Heart right ventricle (tissue), 16 donors: ENCODE data around the gene RAX2. TPM values are rescaled to one million over a fixed set of nuclear protein-coding genes. Genes with fewer than 3 reads are reported as not detected.

Experiments
- ATAC-seq, 8 donors: fragments of 200-7000 bp; cut with Tn5 transposase; one replicate each; pipeline ENCODE4 v1.9.1; 2020; ENCODE audit warnings: mild to moderate bottlenecking in 8 of 8, moderate library complexity in 8 of 8, moderate number of reproducible peaks in 1 of 8
- DNase-seq, 2 donors: peaks; one replicate each; pipeline ENCODE4 v3.0.0-alpha.2; 2020
- H3K27ac ChIP-seq, 10 donors: fragments of 200-600 bp; sonication (generic) in 2 of 10; one replicate each; pipeline versions ENCODE4 v1.5.0 to v1.8.0; 2020 to 2022; ENCODE audit warnings: mild to moderate bottlenecking in 3 of 10
- H3K27me3 ChIP-seq, 7 donors: fragments of 200-600 bp; one replicate each; pipeline ENCODE4 v1.8.0; 2021 to 2022; ENCODE audit warnings: mild to moderate bottlenecking in 2 of 7
- H3K36me3 ChIP-seq, 9 donors: fragments of 200-600 bp; sonication (generic) in 1 of 9; one replicate each; pipeline versions ENCODE4 v1.5.0 to v1.8.0; 2020 to 2022; ENCODE audit warnings: mild to moderate bottlenecking in 2 of 9
- H3K4me1 ChIP-seq, 9 donors: fragments of 200-600 bp; sonication (generic) in 1 of 9; one replicate each; pipeline versions ENCODE4 v1.5.0 to v1.8.0; 2020 to 2022; ENCODE audit warnings: mild to moderate bottlenecking in 4 of 9
- H3K4me3 ChIP-seq, 10 donors: fragments of 200-600 bp; sonication (generic) in 2 of 10; one replicate each; pipeline versions ENCODE4 v1.5.0 to v1.8.0; 2020 to 2022; ENCODE audit warnings: mild to moderate bottlenecking in 7 of 10, moderate library complexity in 2 of 10
- H3K9me3 ChIP-seq, 11 donors: fragments of 200-600 bp in 10 of 11; sonication (generic) in 2 of 11; one replicate each; pipeline versions ENCODE4 v1.5.0 to v1.8.0; 2013 to 2022; ENCODE audit warnings: mild to moderate bottlenecking in 2 of 11, control low read depth in 1 of 11, moderate library complexity in 1 of 11
- CTCF ChIP-seq, 9 donors: fragments of 200-600 bp; sonication (generic) in 2 of 9; IDR thresholded peaks; one replicate each; pipeline versions ENCODE4 v1.5.0 to v1.8.0; 2021 to 2022; ENCODE audit warnings: antibody characterized with exemption in 9 of 9, mild to moderate bottlenecking in 5 of 9, moderate library complexity in 1 of 9
- WGBS, 2 donors: extraction: QIAGEN DNeasy Blood & Tissue Kit; methylation state at CpG; one replicate each; pipeline ENCODE4 v1.1.7; 2013; ENCODE audit warnings: inconsistent platforms in 1 of 2; 5-methylcytosine and 5-hydroxymethylcytosine counted together
- intact Hi-C, 10 donors: fragments of 100-400 bp; cut with DNase I; formaldehyde crosslinking; loops; one replicate each; pipeline versions ENCODE4 v1.11.1 to v1.14.2; 2022
- polyA plus RNA-seq, 2 donors: library from polyadenylated mRNA; stranded (reverse); fragments of 200-250 nt; gene quantifications; one replicate each; pipeline ENCODE4 v1.2.3, GENCODE V29; 2013
- total RNA-seq, 10 donors: library from RNA; stranded (reverse); fragmentation: NEBNext Ultra II Directional in 3 of 10; extraction: Animal tissue kit (Norgen Biotek cat#: 25700) in 3 of 10; gene quantifications; one replicate each; pipeline versions ENCODE4 v1.2.1 to v1.2.4, GENCODE V29; 2021 to 2023
- donor health status: Arrhythmogenic right ventricular cardiomyopathy.
- donor health status: ischemic (EF 13 %, LVEDD 7.1; RV severe dilation, severe dysfunction).
- donor health status: healthy with polysubstance abuse.
- donor health status: DM: no; HTN: yes; CAD: no.
- donor health status: DM: no; HTN: no; CAD: no.
- donor health status: ischemic (EF 25% LVEDD 6.9; RV normal size, moderate dysfunction).
- donor health status: ischemic (EF 25% LVEDD 5.7; RV mildly dilated, moderate dysfunction).
- donor health status: healthy.
- donor health status: DM: yes; HTN: yes; CAD: no.
- donor health status: Ischemic cardiomyopathy.
- donor health status: ischemic (EF 35%, LVEDD 5.7; RV mildly dilated, moderate dysfunction).
- donor health status: nonischemic (EF 11% LVEDD 7.7; RV severe dilation, severe dysfunction).
- donor health status: DM: yes; HTN: yes; CAD: no.
- donor health status: PGD.
- donor health status: ischemic (EF 29% LVEDD 5.4; RV normal size, mild dysfunction).
- donor health status: nonischemic (EF 23%, LVEDD 6.1; RV moderate dilation, normal function).

The RAX2 gene
- total and polyA plus RNA-seq, 12 donors, result not detected

DNA sequence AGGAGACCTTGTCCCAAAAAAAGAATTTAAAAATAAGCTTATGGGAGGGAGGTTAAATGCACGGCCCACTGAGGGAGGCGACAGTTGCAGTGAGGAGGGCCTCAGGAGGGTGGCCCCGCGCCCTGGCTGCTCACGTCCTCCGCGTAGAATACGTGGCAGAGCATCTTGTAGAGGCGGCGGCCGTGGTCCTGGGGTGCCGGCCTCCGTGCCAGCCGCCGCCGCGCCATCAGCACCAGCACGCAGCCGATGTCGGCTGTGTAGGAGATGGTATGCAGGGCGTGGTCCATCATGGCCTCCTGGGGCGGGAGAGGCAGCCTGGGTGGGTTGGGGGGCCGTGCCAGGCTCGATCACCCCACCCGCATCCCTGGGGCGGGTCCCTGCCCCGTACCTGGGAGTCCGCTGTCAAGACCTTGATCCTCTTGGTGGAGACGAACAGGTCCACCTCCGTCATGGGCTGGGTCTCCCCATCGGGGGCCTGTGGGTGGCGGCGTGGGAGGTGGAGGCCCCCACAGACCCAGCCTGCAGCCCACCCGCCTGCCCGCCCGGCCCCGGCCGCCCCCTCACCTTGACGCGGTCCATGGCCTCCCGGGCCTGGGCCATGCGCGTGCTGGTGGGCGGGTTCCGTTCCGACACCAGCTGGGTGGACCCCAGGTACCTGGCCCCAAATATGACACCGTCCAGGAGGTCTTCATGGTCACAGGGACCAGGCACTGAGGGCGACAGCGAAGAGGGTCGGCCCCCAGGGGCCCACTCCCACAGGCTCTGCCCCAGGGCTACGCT, 18.2 kb downstream of the RAX2 start:
- no peaks in the 10 kb centered on the region for H3K27me3 ChIP-seq
- no peaks in the 10 kb centered on the region for H3K9me3 ChIP-seq
- H3K4me3 ChIP-seq, result no peak overlapping the region
- no peak for ATAC-seq
- H3K27ac ChIP-seq, result no peak overlapping the region
- no peak for DNase-seq
- no peak for TF ChIP-seq CTCF (IDR thresholded peaks at IDR 0.05)
- WGBS, 2 donors, result 96% methylated on average over 48 to 51 of the region's 51 CpGs
- intact Hi-C loops, result no loop called here
- H3K36me3 ChIP-seq, result peaks cover 0 to 93% (median 45%) of the 10 kb centered on the region in 9 donors
- peaks cover 0 to 4% (median 0%) of the 10 kb centered on the region in 9 donors for H3K4me1 ChIP-seq

DNA sequence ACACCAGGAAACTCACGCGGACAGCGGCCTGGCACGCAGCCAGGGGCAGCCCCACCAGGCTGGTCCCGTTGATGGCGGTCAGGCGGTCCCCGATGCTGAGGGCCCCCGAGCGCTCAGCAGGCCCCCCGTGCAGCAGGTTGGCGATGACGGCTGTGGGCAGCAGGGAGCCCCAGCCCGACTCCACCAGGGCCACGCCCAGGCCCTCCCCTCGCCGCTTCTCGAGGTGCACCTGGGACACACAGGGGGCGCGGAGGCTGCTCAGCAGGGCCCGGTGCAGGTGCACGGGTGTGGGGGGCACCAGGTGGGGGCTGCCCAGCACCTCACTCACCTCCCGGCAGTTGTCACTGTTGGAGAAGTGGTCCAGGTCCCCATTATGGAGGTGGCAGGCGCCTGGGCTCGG, 19.5 kb downstream of the RAX2 start:
- no peak for DNase-seq
- peaks cover 0 to under 1% (median 0%) of the 10 kb centered on the region in 7 donors for H3K27me3 ChIP-seq
- WGBS, 2 donors, result 83 to 87% methylated on average over 25 of the region's 25 CpGs
- no peak for TF ChIP-seq CTCF (IDR thresholded peaks at IDR 0.05)
- H3K27ac ChIP-seq, result no peak overlapping the region
- intact Hi-C loops, result no loop called here
- H3K36me3 ChIP-seq, result peaks cover 0 to 80% (median 33%) of the 10 kb centered on the region in 9 donors
- H3K4me3 ChIP-seq, result no peak overlapping the region
- ATAC-seq, result peak in 1 of 8 donors; percentile 10
- no peaks in the 10 kb centered on the region for H3K9me3 ChIP-seq
- no peaks in the 10 kb centered on the region for H3K4me1 ChIP-seq

- Histone ChIP-seq H3K27ac (no peak overlapping the region), H3K9me3 (no peaks in the 10 kb centered on the region), H3K4me3 (no peak overlapping the region), H3K27me3 (peaks cover 0 to 13% (median 0%) of the 10 kb centered on the region in 7 donors), H3K36me3 (peaks cover 0 to 67% (median 28%) of the 10 kb centered on the region in 9 donors), H3K4me1 (no peaks in the 10 kb centered on the region)
- 91 to 95% methylated on average over 30 of the region's 30 CpGs for WGBS, 2 donors
- intact Hi-C loops, result no loop called here
- no peak for TF ChIP-seq CTCF (IDR thresholded peaks at IDR 0.05)
- no peak for ATAC-seq
- DNase-seq, result no peak
These were observed 20.8 kb downstream of the RAX2 start for GRCh38 chr19:3751236-3751635.

DNA sequence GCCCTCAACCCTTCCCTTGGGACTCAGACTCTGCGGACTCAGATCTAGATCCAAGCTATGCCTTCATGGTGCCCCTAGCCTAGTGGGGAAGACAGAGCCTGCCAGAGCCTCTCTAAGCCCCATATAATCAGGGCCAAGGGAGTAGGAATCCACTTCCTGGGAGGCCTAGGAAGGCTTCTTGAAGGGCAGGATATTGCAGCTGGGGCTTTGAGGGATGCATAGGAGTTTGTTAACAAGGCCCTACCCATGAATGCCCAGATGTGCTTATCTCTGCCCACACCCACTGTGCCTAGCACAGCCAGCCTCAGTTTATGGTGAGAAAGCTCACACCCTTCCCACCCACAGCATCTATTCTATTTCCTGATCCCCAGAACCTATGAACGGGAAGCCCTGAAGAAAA, 21.8 kb downstream of the RAX2 start:
- intact Hi-C loops, result no loop called here
- Histone ChIP-seq H3K9me3 (no peaks in the 10 kb centered on the region), H3K4me3 (no peak overlapping the region), H3K36me3 (peaks cover 0 to 58% (median 28%) of the 10 kb centered on the region in 9 donors), H3K27me3 (peaks cover 0 to 14% (median 0%) of the 10 kb centered on the region in 7 donors), H3K27ac (no peak overlapping the region), H3K4me1 (no peaks in the 10 kb centered on the region)
- TF ChIP-seq CTCF (IDR thresholded peaks at IDR 0.05), result no peak
- ATAC-seq, result no peak
- no peak for DNase-seq
- WGBS, 2 donors, result 97 to 100% methylated on average over 2 of the region's 2 CpGs
